Astrocyte of the spinal cord (primary cell): ENCODE measurements around the gene SLN.

Experiments used
- DNase-seq: peaks from one replicate; pipeline ENCODE4 v3.0.0; 2011; ENCODE audit warnings: low read depth, low spot score
- H3K4me3 ChIP-seq: 2 replicates; pipeline ENCODE4 v1.5.1; 2011; ENCODE audit warnings: low read depth, mild to moderate bottlenecking, low read length, moderate library complexity
- CTCF ChIP-seq: IDR thresholded peaks from 2 replicates; pipeline ENCODE4 v1.5.1; 2012; ENCODE audit warnings: low read depth, mild to moderate bottlenecking, low read length, inconsistent platforms
- in situ Hi-C: cut with HindIII; loops from 2 replicates; pipeline ENCODE4 v1.10.0; 2017; ENCODE audit warnings: low sequenced_read_pairs

The SLN gene

GRCh38 chr11:107659310-107659709, 52.5 kb downstream of the SLN start:
- in situ Hi-C loops, result no loop called here

More at GRCh38 chr11:107659310-107659709, 52.5 kb downstream of the SLN start:
- DNase-seq, result no peak
- no peak overlapping the region for H3K4me3 ChIP-seq
- no peak for TF ChIP-seq CTCF
